Breast epithelium (tissue), 4 donors: ENCODE data around the gene SLC28A3. TPM values are rescaled to one million over a fixed set of nuclear protein-coding genes. Genes with fewer than 3 reads are reported as not detected.

Experiments
- DNase-seq, 2 donors: peaks; one replicate each; pipeline ENCODE4 v3.0.0-alpha.2; 2019; ENCODE audit warnings: low spot score in 2 of 2
- H3K27ac ChIP-seq, 2 donors: fragments of 200-600 bp; sonication (generic) in 1 of 2; one replicate each; pipeline ENCODE4 v1.5.1; 2016 to 2019; ENCODE audit warnings: mild to moderate bottlenecking in 1 of 2
- H3K27me3 ChIP-seq, 2 donors: fragments of 200-600 bp; sonication (generic) in 1 of 2; one replicate each; pipeline versions ENCODE4 v1.5.1 to v1.6.0; 2017 to 2019; ENCODE audit warnings: control low read depth in 1 of 2, mild to moderate bottlenecking in 1 of 2
- H3K36me3 ChIP-seq: fragments of 200-600 bp; one replicate; pipeline ENCODE4 v1.5.1; 2019
- H3K4me1 ChIP-seq, 2 donors: fragments of 200-600 bp; sonication (generic); one replicate each; pipeline ENCODE4 v1.5.1; 2016 to 2019; ENCODE audit warnings: control low read depth in 1 of 2
- H3K4me3 ChIP-seq, 3 donors: fragments of 200-600 bp; sonication (generic); 1 replicate in 2 of 3; 2 replicates in 1 of 3; pipeline ENCODE4 v1.5.1; 2016 to 2019; ENCODE audit warnings: mild to moderate bottlenecking in 3 of 3, moderate library complexity in 2 of 3
- H3K9me3 ChIP-seq, 2 donors: fragments of 200-600 bp; sonication (generic) in 1 of 2; one replicate each; pipeline ENCODE4 v1.5.1; 2016 to 2019; ENCODE audit warnings: control low read depth in 1 of 2
- CTCF ChIP-seq, 3 donors: fragments of 450-650 bp; IDR thresholded peaks; one replicate each; pipeline ENCODE4 v1.5.1; 2016 to 2017; ENCODE audit warnings: antibody characterized with exemption in 3 of 3, mild to moderate bottlenecking in 3 of 3, moderate library complexity in 3 of 3
- POLR2A ChIP-seq: fragments of 450-650 bp; IDR thresholded peaks from one replicate; pipeline ENCODE4 v1.6.1; 2016; ENCODE audit warnings: antibody characterized with exemption, mild to moderate bottlenecking, moderate library complexity
- POLR2AphosphoS5 ChIP-seq, 3 donors: sonication (generic); formaldehyde crosslinking; IDR thresholded peaks; one replicate each; pipeline ENCODE4 v1.6.1; 2017; ENCODE audit warnings: antibody characterized with exemption in 3 of 3
- intact Hi-C: fragments of 100-400 bp; cut with DNase I; formaldehyde crosslinking; loops from one replicate; pipeline ENCODE4 v1.15.1; 2023; ENCODE audit warnings: low total_unique reads
- total RNA-seq, 3 donors: library from RNA; depleted of rRNA; stranded (reverse); fragments of >200 nt; gene quantifications; one replicate each; pipeline ENCODE4 v1.1.0, GENCODE V29; 2016

The SLC28A3 gene
- total RNA-seq, 3 donors from 2014 or later, result 0.16 to 52.7 (median 10.5) TPM

GRCh38 chr9:84305497-84306131 lies 34.9 kb downstream of the SLC28A3 start:
- DNase-seq, result no peak
- Histone ChIP-seq H3K27ac (no peak overlapping the region), H3K4me3 (no peak overlapping the region), H3K36me3 (no peaks in the 10 kb centered on the region), H3K27me3 (no peaks in the 10 kb centered on the region), H3K4me1 (peaks cover 0 to 2% of the 10 kb centered on the region in 2 donors), H3K9me3 (no peaks in the 10 kb centered on the region)
- TF ChIP-seq POLR2AphosphoS5 (IDR thresholded peaks at IDR 0.05), result no peak
- no peak for TF ChIP-seq CTCF (IDR thresholded peaks at IDR 0.05)
- TF ChIP-seq POLR2A, result no peak
- intact Hi-C loops, result loop anchor here (2.0 kb wide), 1 partner anchor 15 kb away; no protein-coding TSS in a partner anchor

GRCh38 chr9:84304166-84304565 lies 36.4 kb downstream of the SLC28A3 start:
- Histone ChIP-seq H3K4me3 (no peak overlapping the region), H3K9me3 (no peaks in the 10 kb centered on the region), H3K36me3 (no peaks in the 10 kb centered on the region), H3K27ac (no peak overlapping the region), H3K4me1 (peaks cover 0 to 2% of the 10 kb centered on the region in 2 donors), H3K27me3 (no peaks in the 10 kb centered on the region)
- intact Hi-C loops, result loop anchor here (2.0 to 5.0 kb wide), 2 partner anchors 17 to 1033 kb away; no protein-coding TSS in a partner anchor
- DNase-seq, result no peak
- TF ChIP-seq POLR2AphosphoS5 (IDR thresholded peaks at IDR 0.05) (no peak), POLR2A (no peak), CTCF (IDR thresholded peaks at IDR 0.05) (no peak)

- Histone ChIP-seq H3K27me3 (no peaks in the 10 kb centered on the region), H3K27ac (no peak overlapping the region), H3K4me1 (peaks cover 0 to 2% of the 10 kb centered on the region in 2 donors), H3K36me3 (no peaks in the 10 kb centered on the region), H3K9me3 (no peaks in the 10 kb centered on the region), H3K4me3 (no peak overlapping the region)
- no peak for TF ChIP-seq POLR2AphosphoS5 (IDR thresholded peaks at IDR 0.05)
- no peak for TF ChIP-seq CTCF (IDR thresholded peaks at IDR 0.05)
- TF ChIP-seq POLR2A, result no peak
- intact Hi-C loops, result loop anchor here (5.0 kb wide), 1 partner anchor 1034 kb away; no protein-coding TSS in a partner anchor
- no peak for DNase-seq
These were observed 37.5 kb downstream of the SLC28A3 start for GRCh38 chr9:84303061-84303460.

GRCh38 chr9:84301851-84302250 lies 38.7 kb downstream of the SLC28A3 start:
- no peak for DNase-seq
- Histone ChIP-seq H3K36me3 (no peaks in the 10 kb centered on the region), H3K4me3 (no peak overlapping the region), H3K27me3 (no peaks in the 10 kb centered on the region), H3K4me1 (peaks cover 0 to 2% of the 10 kb centered on the region in 2 donors), H3K9me3 (no peaks in the 10 kb centered on the region), H3K27ac (no peak overlapping the region)
- intact Hi-C loops, result loop anchor here (5.0 kb wide), 1 partner anchor 1035 kb away; no protein-coding TSS in a partner anchor
- no peak for TF ChIP-seq CTCF (IDR thresholded peaks at IDR 0.05)

GRCh38 chr9:84300271-84300670 lies 40.3 kb downstream of the SLC28A3 start:
- no peaks in the 10 kb centered on the region for H3K4me1 ChIP-seq
- H3K27me3 ChIP-seq, result no peaks in the 10 kb centered on the region
- no peak overlapping the region for H3K4me3 ChIP-seq
- no peaks in the 10 kb centered on the region for H3K36me3 ChIP-seq
- no peak overlapping the region for H3K27ac ChIP-seq
- DNase-seq, result no peak
- no peaks in the 10 kb centered on the region for H3K9me3 ChIP-seq
- intact Hi-C loops, result loop anchor here (5.0 kb wide), 1 partner anchor 1037 kb away; no protein-coding TSS in a partner anchor
- no peak for TF ChIP-seq POLR2A
- no peak for TF ChIP-seq POLR2AphosphoS5 (IDR thresholded peaks at IDR 0.05)
- TF ChIP-seq CTCF (IDR thresholded peaks at IDR 0.05), result no peak
